Measurements from ENCODE around the gene CYFIP1.

Gene CYFIP1

GRCh38 chr15:22967084-22967770 is 12.9 kb downstream of the CYFIP1 start:
- DNase-seq (ENCODE audit: extremely low read depth, low read depth): no peak
- TF ChIP-seq CTCF (IDR thresholded peaks at IDR 0.05; ENCODE audit: low read depth, low read length): no peak

GRCh38 chr15:22966321-22967083 is 13.7 kb downstream of the CYFIP1 start:
- DNase-seq (ENCODE audit: extremely low read depth, low read depth): no peak
- no peak for TF ChIP-seq CTCF (IDR thresholded peaks at IDR 0.05; ENCODE audit: low read depth, low read length)

- no peak for DNase-seq (ENCODE audit: extremely low read depth, low read depth)
- TF ChIP-seq CTCF (IDR thresholded peaks at IDR 0.05; ENCODE audit: low read depth, low read length): no peak
These were observed 16.5 kb downstream of the CYFIP1 start for GRCh38 chr15:22963641-22964040.

GRCh38 chr15:22962611-22963010 is 17.6 kb downstream of the CYFIP1 start:
- no peak for DNase-seq (ENCODE audit: extremely low read depth, low read depth)
- TF ChIP-seq CTCF (IDR thresholded peaks at IDR 0.05; ENCODE audit: low read depth, low read length): no peak

GRCh38 chr15:22961762-22962161 is 18.4 kb downstream of the CYFIP1 start:
- TF ChIP-seq CTCF (IDR thresholded peaks at IDR 0.05; ENCODE audit: low read depth, low read length): no peak

GRCh38 chr15:22960556-22960955 is 19.6 kb downstream of the CYFIP1 start:
- TF ChIP-seq CTCF (IDR thresholded peaks at IDR 0.05; ENCODE audit: low read depth, low read length): no peak
- no peak for DNase-seq (ENCODE audit: extremely low read depth, low read depth)

More at GRCh38 chr15:22961762-22962161, 18.4 kb downstream of the CYFIP1 start:
- DNase-seq (ENCODE audit: extremely low read depth, low read depth): no peak

GRCh38 chr15:22960126-22960525 is 20.0 kb downstream of the CYFIP1 start:
- no peak for DNase-seq (ENCODE audit: extremely low read depth, low read depth)
- TF ChIP-seq CTCF (IDR thresholded peaks at IDR 0.05; ENCODE audit: low read depth, low read length): no peak
